Gastroesophageal sphincter (tissue), 4 donors: Measurements from ENCODE around the gene USP32. TPM values are rescaled to one million over a fixed set of nuclear protein-coding genes. Genes with fewer than 3 reads are reported as not detected.

ENCODE experiments used
- ATAC-seq: fragments of 150-250 bp; one replicate; pipeline ENCODE4 v1.9.1; 2016; ENCODE audit warnings: mild to moderate bottlenecking, moderate library complexity
- H3K27ac ChIP-seq, 4 donors: fragments of 200-600 bp; sonication (generic) in 3 of 4; 1 replicate in 3 of 4; 2 replicates in 1 of 4; pipeline ENCODE4 v1.5.1; 2016 to 2019
- H3K27me3 ChIP-seq: fragments of 200-600 bp; sonication (generic); one replicate; pipeline ENCODE4 v1.5.1; 2019
- H3K36me3 ChIP-seq, 2 donors: fragments of 200-600 bp; sonication (generic); one replicate each; pipeline ENCODE4 v1.5.1; 2019; ENCODE audit warnings: control low read depth in 1 of 2
- H3K4me1 ChIP-seq, 3 donors: fragments of 200-600 bp; sonication (generic); 1 replicate in 2 of 3; 2 replicates in 1 of 3; pipeline ENCODE4 v1.5.1; 2016 to 2019; ENCODE audit warnings: control low read depth in 2 of 3
- H3K4me3 ChIP-seq, 2 donors: fragments of 200-600 bp; sonication (generic); one replicate each; pipeline ENCODE4 v1.5.1; 2019; ENCODE audit warnings: mild to moderate bottlenecking in 1 of 2, moderate library complexity in 1 of 2
- H3K9me3 ChIP-seq, 3 donors: fragments of 200-600 bp; sonication (generic); one replicate each; pipeline ENCODE4 v1.5.1; 2017 to 2019; ENCODE audit warnings: control low read depth in 2 of 3
- CTCF ChIP-seq, 4 experiments: fragments of 200-600 bp in 2 of 4; fragments of 450-650 bp in 2 of 4; sonication (generic) in 1 of 4; IDR thresholded peaks; one replicate each; pipeline ENCODE4 v1.5.1; 2017 to 2019; ENCODE audit warnings: antibody characterized with exemption in 4 of 4, mild to moderate bottlenecking in 2 of 4, moderate library complexity in 2 of 4
- EP300 ChIP-seq: sonication (generic); formaldehyde crosslinking; IDR thresholded peaks from one replicate; pipeline ENCODE4 v1.6.1; 2017; ENCODE audit warnings: antibody characterized with exemption, mild to moderate bottlenecking
- POLR2A ChIP-seq, 2 donors: fragments of 450-650 bp; IDR thresholded peaks; one replicate each; pipeline ENCODE4 v1.6.1; 2017; ENCODE audit warnings: antibody characterized with exemption in 2 of 2, mild to moderate bottlenecking in 2 of 2, moderate library complexity in 1 of 2
- POLR2AphosphoS5 ChIP-seq: sonication (generic); formaldehyde crosslinking; IDR thresholded peaks from one replicate; pipeline ENCODE4 v1.6.1; 2017; ENCODE audit warnings: antibody characterized with exemption
- WGBS, 2 donors: methylation state at CpG; one replicate each; pipeline ENCODE4 v1.1.5; 2018; ENCODE audit warnings: low coverage in 1 of 2; 5-methylcytosine and 5-hydroxymethylcytosine counted together
- total RNA-seq, 4 donors: library from RNA; depleted of rRNA; stranded (reverse); fragments of >200 nt; gene quantifications; one replicate each; pipeline ENCODE4 v1.1.0, GENCODE V29; 2016

USP32 gene
- total RNA-seq, 4 donors from 2014 or later, result 44.1 to 55.5 (median 51.4) TPM

GRCh38 chr17:60416368-60416925 is 24.5 kb upstream of the USP32 start:
- Histone ChIP-seq H3K4me1 (peaks cover 0 to 7% (median 0%) of the 10 kb centered on the region in 3 donors), H3K27me3 (no peaks in the 10 kb centered on the region), H3K36me3 (no peaks in the 10 kb centered on the region), H3K9me3 (no peaks in the 10 kb centered on the region), H3K27ac (no peak overlapping the region), H3K4me3 (no peak overlapping the region)
- WGBS, 2 donors, result 76 to 82% methylated on average over 2 of the region's 2 CpGs
- TF ChIP-seq EP300 (no peak), POLR2AphosphoS5 (no peak), POLR2A (IDR thresholded peaks at IDR 0.05) (no peak), CTCF (IDR thresholded peaks at IDR 0.05) (no peak)
- no peak for ATAC-seq

GRCh38 chr17:60415146-60415545 is 23.2 kb upstream of the USP32 start:
- Histone ChIP-seq H3K27me3 (no peaks in the 10 kb centered on the region), H3K27ac (no peak overlapping the region), H3K36me3 (no peaks in the 10 kb centered on the region), H3K9me3 (no peaks in the 10 kb centered on the region), H3K4me1 (no peaks in the 10 kb centered on the region), H3K4me3 (no peak overlapping the region)
- TF ChIP-seq CTCF (IDR thresholded peaks at IDR 0.05) (no peak), POLR2AphosphoS5 (no peak), POLR2A (IDR thresholded peaks at IDR 0.05) (no peak), EP300 (no peak)
- ATAC-seq, result no peak
- 100% methylated on average over 1 of the region's 1 CpG for WGBS, 2 donors

GRCh38 chr17:60412701-60413100 is 20.8 kb upstream of the USP32 start:
- no peak overlapping the region for H3K4me3 ChIP-seq
- H3K9me3 ChIP-seq, result no peaks in the 10 kb centered on the region
- no peaks in the 10 kb centered on the region for H3K27me3 ChIP-seq
- no peak overlapping the region for H3K27ac ChIP-seq
- WGBS, 2 donors, result 54 to 56% methylated on average over 3 of the region's 3 CpGs
- TF ChIP-seq CTCF (IDR thresholded peaks at IDR 0.05) (no peak), EP300 (no peak), POLR2AphosphoS5 (no peak), POLR2A (IDR thresholded peaks at IDR 0.05) (no peak)
- no peak for ATAC-seq
- no peaks in the 10 kb centered on the region for H3K4me1 ChIP-seq
- no peaks in the 10 kb centered on the region for H3K36me3 ChIP-seq

- Histone ChIP-seq H3K4me3 (no peak overlapping the region), H3K27ac (no peak overlapping the region), H3K36me3 (no peaks in the 10 kb centered on the region), H3K27me3 (no peaks in the 10 kb centered on the region), H3K4me1 (no peaks in the 10 kb centered on the region), H3K9me3 (no peaks in the 10 kb centered on the region)
- TF ChIP-seq POLR2AphosphoS5 (no peak), CTCF (IDR thresholded peaks at IDR 0.05) (no peak), POLR2A (IDR thresholded peaks at IDR 0.05) (no peak), EP300 (no peak)
- ATAC-seq, result no peak
- 75 to 82% methylated on average over 1 of the region's 4 CpGs for WGBS, 2 donors
These were observed 18.1 kb upstream of the USP32 start for GRCh38 chr17:60410001-60410400.

- Histone ChIP-seq H3K36me3 (no peaks in the 10 kb centered on the region), H3K27me3 (no peaks in the 10 kb centered on the region), H3K4me3 (no peak overlapping the region), H3K27ac (no peak overlapping the region), H3K4me1 (no peaks in the 10 kb centered on the region), H3K9me3 (no peaks in the 10 kb centered on the region)
- WGBS, 2 donors, result 65 to 79% methylated on average over 2 to 3 of the region's 3 CpGs
- ATAC-seq, result no peak
- TF ChIP-seq POLR2AphosphoS5, result no peak
- TF ChIP-seq CTCF (IDR thresholded peaks at IDR 0.05), result no peak
- no peak for TF ChIP-seq EP300
- no peak for TF ChIP-seq POLR2A (IDR thresholded peaks at IDR 0.05)
These were observed 15.0 kb upstream of the USP32 start for GRCh38 chr17:60406887-60407286.
